Chondrocyte (in vitro differentiated cells): Measurements from ENCODE around the gene PCCA. TPM values are rescaled to one million over a fixed set of nuclear protein-coding genes. Genes with fewer than 3 reads are reported as not detected.
A peak's percentile ranks its signal among the peaks of the same experiment; 100 is the strongest.

Experiments used
- DNase-seq: peaks from one replicate; pipeline ENCODE4 v3.0.0; 2021; ENCODE audit warnings: mixed read lengths, low spot score
- H3K27ac Mint-ChIP-seq: one replicate; pipeline ENCODE4 v1.8.0; 2021; ENCODE audit warnings: mild to moderate bottlenecking, moderate library complexity, mixed read lengths; ENCODE audit not compliant: unreplicated experiment
- H3K27me3 Mint-ChIP-seq: 2 replicates; pipeline ENCODE4 v1.8.0; 2021; ENCODE audit warnings: low read depth, mixed read lengths
- H3K36me3 Mint-ChIP-seq: 2 replicates; pipeline ENCODE4 v1.8.0; 2021; ENCODE audit warnings: low read depth, mixed read lengths
- H3K4me1 Mint-ChIP-seq: 2 replicates; pipeline ENCODE4 v1.8.0; 2021; ENCODE audit warnings: low read depth, mild to moderate bottlenecking, mixed read lengths
- H3K4me3 Mint-ChIP-seq: one replicate; pipeline ENCODE4 v1.8.0; 2021; ENCODE audit warnings: mild to moderate bottlenecking, moderate library complexity, mixed read lengths; ENCODE audit not compliant: unreplicated experiment
- H3K9me3 Mint-ChIP-seq: 2 replicates; pipeline ENCODE4 v1.8.0; 2021; ENCODE audit warnings: low read depth, mixed read lengths
- total RNA-seq: library from RNA; stranded (reverse); gene quantifications from 3 replicates; pipeline ENCODE4 v1.2.1, GENCODE V29; 2021
- TF ChIP-seq, protein P1 (sequence below): fragments of 200-600 bp; sonication (generic); IDR thresholded peaks from 2 replicates; pipeline ENCODE4 v1.5.0; 2021; ENCODE audit warnings: antibody characterized with exemption, mild to moderate bottlenecking, moderate library complexity

Gene PCCA
- total RNA-seq, 1 donor from 2014 or later = 15.1 TPM

DNA sequence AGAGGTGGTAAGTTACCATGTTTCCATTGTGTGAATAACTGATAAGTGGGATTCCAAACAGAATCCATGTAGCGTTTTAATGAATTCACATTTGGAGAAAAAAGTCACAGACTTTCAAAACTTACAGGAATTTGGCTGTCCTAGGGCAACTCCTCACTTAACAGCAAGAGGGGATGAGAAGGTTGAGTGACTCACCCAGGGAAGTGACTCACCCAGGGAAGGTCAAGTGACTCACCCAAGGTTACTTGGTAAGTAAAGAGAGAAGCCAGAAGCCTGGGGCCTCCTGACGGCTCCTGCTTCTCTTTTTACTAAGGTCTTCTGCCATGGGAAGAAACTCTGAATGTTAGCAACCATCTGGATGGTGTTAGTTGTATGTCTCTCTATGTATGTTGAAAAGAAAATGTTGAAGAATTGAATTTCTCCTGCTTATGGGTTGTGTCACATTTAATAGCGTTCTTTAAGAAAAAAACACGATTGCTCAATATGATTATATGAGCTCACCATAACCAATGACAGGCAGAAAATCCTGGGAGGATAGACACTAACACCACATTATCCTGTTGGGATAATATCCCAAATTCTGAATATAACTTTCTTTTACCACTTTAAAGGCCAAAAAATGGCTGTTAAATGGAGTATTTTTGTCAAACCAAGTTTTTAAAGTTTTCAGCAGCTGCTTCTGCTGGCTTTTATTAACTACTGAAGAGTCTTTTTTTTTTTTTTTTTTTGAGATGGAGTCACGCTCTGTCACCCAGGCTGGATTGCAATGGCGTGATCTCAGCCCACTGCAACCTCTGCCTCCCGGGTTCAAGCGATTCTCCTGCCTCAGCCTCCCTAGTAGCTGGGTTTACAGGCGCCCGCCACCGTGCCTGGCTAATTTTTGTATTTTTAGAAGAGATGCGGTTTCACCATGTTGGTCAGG is 304.1 kb downstream of the PCCA start:
- TF ChIP-seq, protein P1, sequence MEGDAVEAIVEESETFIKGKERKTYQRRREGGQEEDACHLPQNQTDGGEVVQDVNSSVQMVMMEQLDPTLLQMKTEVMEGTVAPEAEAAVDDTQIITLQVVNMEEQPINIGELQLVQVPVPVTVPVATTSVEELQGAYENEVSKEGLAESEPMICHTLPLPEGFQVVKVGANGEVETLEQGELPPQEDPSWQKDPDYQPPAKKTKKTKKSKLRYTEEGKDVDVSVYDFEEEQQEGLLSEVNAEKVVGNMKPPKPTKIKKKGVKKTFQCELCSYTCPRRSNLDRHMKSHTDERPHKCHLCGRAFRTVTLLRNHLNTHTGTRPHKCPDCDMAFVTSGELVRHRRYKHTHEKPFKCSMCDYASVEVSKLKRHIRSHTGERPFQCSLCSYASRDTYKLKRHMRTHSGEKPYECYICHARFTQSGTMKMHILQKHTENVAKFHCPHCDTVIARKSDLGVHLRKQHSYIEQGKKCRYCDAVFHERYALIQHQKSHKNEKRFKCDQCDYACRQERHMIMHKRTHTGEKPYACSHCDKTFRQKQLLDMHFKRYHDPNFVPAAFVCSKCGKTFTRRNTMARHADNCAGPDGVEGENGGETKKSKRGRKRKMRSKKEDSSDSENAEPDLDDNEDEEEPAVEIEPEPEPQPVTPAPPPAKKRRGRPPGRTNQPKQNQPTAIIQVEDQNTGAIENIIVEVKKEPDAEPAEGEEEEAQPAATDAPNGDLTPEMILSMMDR = peak; percentile 15
- Mint-ChIP-seq H3K4me1 (peaks cover 37% of the 10 kb centered on the region), H3K27ac (peak overlapping the region; percentile 97), H3K36me3 (no peaks in the 10 kb centered on the region), H3K9me3 (no peaks in the 10 kb centered on the region), H3K4me3 (peak overlapping the region; percentile 7), H3K27me3 (no peaks in the 10 kb centered on the region)
- no peak for DNase-seq

DNA sequence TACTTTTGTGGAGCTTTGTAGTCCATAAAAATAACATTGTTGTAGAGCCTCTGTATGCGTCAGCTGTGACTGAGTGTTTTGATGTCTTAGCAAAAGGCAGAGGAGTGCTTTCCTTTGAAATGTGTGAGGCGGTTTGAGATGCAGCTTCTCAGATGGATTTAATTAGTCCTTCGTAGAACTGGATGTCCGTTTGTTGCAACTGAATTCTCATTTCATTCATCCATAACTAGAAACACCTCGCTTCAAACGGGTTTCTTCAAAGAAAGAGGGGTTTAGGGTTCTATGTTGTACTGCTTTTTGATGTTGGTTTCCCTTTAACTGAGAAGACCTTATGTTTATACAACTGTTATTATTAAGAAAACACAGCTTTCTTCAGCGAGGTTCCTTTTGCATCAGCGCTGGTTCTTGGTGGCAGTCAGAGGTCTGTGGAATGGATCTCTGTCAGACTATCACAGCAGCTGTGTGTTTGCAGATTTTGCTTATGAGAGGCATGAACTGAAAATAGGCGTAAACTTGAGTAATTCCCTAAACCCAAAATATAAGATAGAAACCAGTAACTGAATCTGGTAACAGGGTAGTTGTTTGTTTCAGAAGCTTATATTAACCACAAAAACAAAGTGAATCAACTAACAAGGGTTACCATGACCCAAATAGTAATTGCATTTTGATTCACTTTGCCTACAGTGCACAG is 305.3 kb downstream of the PCCA start:
- H3K4me3 Mint-ChIP-seq = peak overlapping the region; percentile 55
- no peaks in the 10 kb centered on the region for H3K27me3 Mint-ChIP-seq
- H3K36me3 Mint-ChIP-seq = no peaks in the 10 kb centered on the region
- no peaks in the 10 kb centered on the region for H3K9me3 Mint-ChIP-seq
- H3K27ac Mint-ChIP-seq = peak overlapping the region; percentile 97
- TF ChIP-seq, protein P1 = no peak
- no peak for DNase-seq
- peaks cover 37% of the 10 kb centered on the region for H3K4me1 Mint-ChIP-seq

DNA sequence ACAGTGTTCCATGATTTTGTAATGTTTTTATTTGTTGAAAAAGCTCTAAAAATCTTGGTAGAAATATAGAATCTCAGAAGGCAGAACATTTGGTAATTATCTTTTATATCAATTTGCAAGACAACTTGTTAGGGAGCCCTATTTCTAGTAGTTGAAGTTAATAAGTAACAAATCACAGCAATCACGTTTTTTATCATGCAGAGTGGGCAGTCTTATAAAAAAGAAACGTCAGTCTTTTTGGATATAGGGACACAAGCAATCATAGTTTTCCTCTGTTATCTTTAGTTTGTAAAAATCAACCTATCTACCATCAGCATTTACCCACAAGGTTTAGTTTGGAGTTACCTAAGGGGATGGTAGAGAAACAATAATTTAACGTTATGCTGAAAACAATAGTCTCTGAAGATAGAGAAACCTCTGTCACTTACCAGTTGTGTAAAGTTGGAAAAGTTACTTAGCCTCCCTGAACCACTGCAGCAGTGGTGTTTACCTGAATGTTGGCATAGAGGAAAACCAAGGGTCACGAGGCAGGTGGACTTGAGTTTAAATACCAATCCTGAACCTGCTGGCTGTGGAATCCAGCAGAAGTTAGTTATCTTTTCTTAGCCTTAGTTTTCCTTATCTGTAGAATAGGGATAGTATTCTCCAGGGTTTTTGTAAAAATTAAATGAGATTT is 306.9 kb downstream of the PCCA start:
- H3K4me3 Mint-ChIP-seq = no peak overlapping the region
- H3K36me3 Mint-ChIP-seq = peaks cover 1% of the 10 kb centered on the region
- TF ChIP-seq, protein P1 = no peak
- H3K27ac Mint-ChIP-seq = no peak overlapping the region
- H3K4me1 Mint-ChIP-seq = peaks cover 37% of the 10 kb centered on the region
- no peaks in the 10 kb centered on the region for H3K9me3 Mint-ChIP-seq
- H3K27me3 Mint-ChIP-seq = no peaks in the 10 kb centered on the region
- DNase-seq = no peak

DNA sequence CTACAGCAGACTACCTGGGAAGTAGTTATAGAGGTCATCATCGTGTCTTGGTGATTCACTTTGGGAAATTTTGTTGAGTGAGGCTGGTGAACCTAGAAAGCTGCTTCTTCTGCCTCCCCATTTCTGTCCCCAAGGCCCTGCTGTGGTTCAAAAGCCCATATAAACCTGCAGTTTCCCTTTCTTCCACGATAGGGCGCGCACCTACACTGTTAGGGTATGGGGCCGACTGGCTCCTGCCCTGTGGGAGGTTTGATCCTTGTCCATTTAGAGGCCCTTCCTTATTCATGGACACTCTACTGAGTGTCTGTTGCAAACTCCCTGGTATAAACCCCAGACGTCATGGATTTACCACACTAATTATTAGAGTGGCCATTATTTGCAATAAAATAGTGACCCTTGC is 307.9 kb downstream of the PCCA start:
- H3K27ac Mint-ChIP-seq = no peak overlapping the region
- peaks cover 36% of the 10 kb centered on the region for H3K4me1 Mint-ChIP-seq
- no peaks in the 10 kb centered on the region for H3K27me3 Mint-ChIP-seq
- no peak overlapping the region for H3K4me3 Mint-ChIP-seq
- peaks cover 1% of the 10 kb centered on the region for H3K36me3 Mint-ChIP-seq
- no peak for DNase-seq
- no peaks in the 10 kb centered on the region for H3K9me3 Mint-ChIP-seq
- TF ChIP-seq, protein P1 = no peak

DNA sequence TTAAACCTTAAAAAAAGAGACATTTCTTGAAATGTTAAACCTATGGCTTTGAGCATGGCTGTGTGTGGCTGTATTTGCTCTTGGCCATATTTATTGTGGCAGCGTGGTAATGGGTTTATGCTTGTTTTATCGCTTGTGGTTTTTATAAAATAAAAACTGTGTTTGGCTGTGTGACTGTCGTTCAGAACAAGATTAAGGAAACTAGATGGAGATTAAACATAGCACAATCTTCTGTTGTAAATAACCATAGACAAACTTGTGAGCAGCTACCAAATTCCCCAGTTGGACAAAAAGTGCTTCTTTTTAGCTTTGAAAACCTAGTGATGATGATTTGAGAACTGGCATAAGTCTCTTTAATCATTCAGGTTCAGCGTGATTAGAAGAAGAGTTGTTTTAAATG is 308.7 kb downstream of the PCCA start:
- no peak for DNase-seq
- no peaks in the 10 kb centered on the region for H3K27me3 Mint-ChIP-seq
- H3K9me3 Mint-ChIP-seq = no peaks in the 10 kb centered on the region
- no peak overlapping the region for H3K4me3 Mint-ChIP-seq
- peaks cover 27% of the 10 kb centered on the region for H3K4me1 Mint-ChIP-seq
- H3K36me3 Mint-ChIP-seq = peaks cover 2% of the 10 kb centered on the region
- TF ChIP-seq, protein P1 = no peak
- no peak overlapping the region for H3K27ac Mint-ChIP-seq
